GM12891 (cell line): ENCODE measurements around the gene MORF4L1.

Source experiments
- POLR2A ChIP-seq: IDR thresholded peaks from 2 replicates; pipeline ENCODE4 v1.6.1; 2011; ENCODE audit warnings: low read depth, low read length, control low read depth
- POLR2AphosphoS5 ChIP-seq: IDR thresholded peaks from 2 replicates; pipeline ENCODE4 v1.6.1; 2011; ENCODE audit warnings: low read depth, low read length, control low read depth
- SPI1 ChIP-seq: IDR thresholded peaks from 2 replicates; pipeline ENCODE4 v1.6.1; 2011; ENCODE audit warnings: low read depth, low read length, control low read depth
- TAF1 ChIP-seq: IDR thresholded peaks from 2 replicates; pipeline ENCODE4 v1.6.1; 2011; ENCODE audit warnings: low read depth, low read length, control low read depth

- TF ChIP-seq POLR2A (no peak), SPI1 (no peak), TAF1 (no peak), POLR2AphosphoS5 (no peak)
Observed at GRCh38 chr15:78944202-78944625, 71.5 kb downstream of the MORF4L1 start.
